ENCODE measurements around the gene CSKMT. TPM values are rescaled to one million over a fixed set of nuclear protein-coding genes. Genes with fewer than 3 reads are reported as not detected.

The CSKMT gene
- total and polyA plus RNA-seq, 9 donors: 3.6 to 31.5 (median 20.6) TPM

- intact Hi-C loops (cut with DNase I): no loop called here
- WGBS, 3 donors: 35 to 37% (median 37%) methylated on average over 16 of the region's 16 CpGs
- Histone ChIP-seq H3K27ac (peak overlapping the region; percentile 81 to 83), H3K4me3 (peak overlapping the region; percentile 84), H3K36me3 (peaks cover 2% of the 10 kb centered on the region), H3K27me3 (no peaks in the 10 kb centered on the region), H3K4me1 (ENCODE audit: insufficient read depth) (peaks cover 3% of the 10 kb centered on the region), H3K9me3 (no peaks in the 10 kb centered on the region)
- TF ChIP-seq POLR2A (IDR thresholded peaks at IDR 0.05): no peak
- no peak for DNase-seq
Observed at GRCh38 chr11:62652161-62653006, 12.7 kb upstream of the CSKMT start.

- intact Hi-C loops (cut with DNase I): no loop called here
- H3K4me3 ChIP-seq: no peak overlapping the region
- peaks cover 3% of the 10 kb centered on the region for H3K4me1 ChIP-seq (ENCODE audit: insufficient read depth)
- no peak for DNase-seq
- TF ChIP-seq EP300 (IDR thresholded peaks at IDR 0.05) (no peak), POLR2A (IDR thresholded peaks at IDR 0.05) (no peak), CTCF (IDR thresholded peaks at IDR 0.05) (no peak)
- H3K27ac ChIP-seq: no peak overlapping the region
- WGBS, 3 donors: 64 to 78% (median 68%) methylated on average over 11 of the region's 11 CpGs
- H3K27me3 ChIP-seq: no peaks in the 10 kb centered on the region
- H3K9me3 ChIP-seq: no peaks in the 10 kb centered on the region
- H3K36me3 ChIP-seq: no peaks in the 10 kb centered on the region
Observed at GRCh38 chr11:62654297-62654696, 10.8 kb upstream of the CSKMT start.

GRCh38 chr11:62656796-62657429, 8.2 kb upstream of the CSKMT start:
- no peak overlapping the region for H3K4me3 ChIP-seq
- 53 to 69% (median 67%) methylated on average over 5 of the region's 5 CpGs for WGBS, 3 donors
- H3K9me3 ChIP-seq: no peaks in the 10 kb centered on the region
- no peaks in the 10 kb centered on the region for H3K27me3 ChIP-seq
- no peaks in the 10 kb centered on the region for H3K36me3 ChIP-seq
- TF ChIP-seq POLR2A (IDR thresholded peaks at IDR 0.05) (no peak), EP300 (IDR thresholded peaks at IDR 0.05) (no peak), CTCF (IDR thresholded peaks at IDR 0.05) (no peak)
- H3K4me1 ChIP-seq (ENCODE audit: insufficient read depth): peaks cover 3% of the 10 kb centered on the region
- DNase-seq: no peak
- H3K27ac ChIP-seq: no peak overlapping the region
- intact Hi-C loops (cut with DNase I): no loop called here

- Histone ChIP-seq H3K4me3 (peak overlapping the region; percentile 71), H3K9me3 (no peaks in the 10 kb centered on the region), H3K36me3 (no peaks in the 10 kb centered on the region), H3K4me1 (ENCODE audit: insufficient read depth) (peaks cover 7% of the 10 kb centered on the region), H3K27ac (peak overlapping the region; percentile 75 to 79), H3K27me3 (no peaks in the 10 kb centered on the region)
- TF ChIP-seq EP300 (IDR thresholded peaks at IDR 0.05): no peak
- no peak for TF ChIP-seq CTCF (IDR thresholded peaks at IDR 0.05)
- TF ChIP-seq POLR2A (IDR thresholded peaks at IDR 0.05): no peak
- WGBS, 3 donors: 2 to 3% (median 2%) methylated on average over 32 to 36 of the region's 36 CpGs
- no peak for DNase-seq
- intact Hi-C loops (cut with DNase I): no loop called here
Observed at GRCh38 chr11:62664405-62665074, 572 bp upstream of the CSKMT start.
